ENCODE data around the gene DPP9. TPM values are rescaled to one million over a fixed set of nuclear protein-coding genes. Genes with fewer than 3 reads are reported as not detected.

DPP9 gene
- total and polyA plus RNA-seq, 2 of the 8 experiments (the other 6 are each of a cell fraction or from before 2014, with no cell fraction given), result 11.6 to 40.7 TPM

DNA sequence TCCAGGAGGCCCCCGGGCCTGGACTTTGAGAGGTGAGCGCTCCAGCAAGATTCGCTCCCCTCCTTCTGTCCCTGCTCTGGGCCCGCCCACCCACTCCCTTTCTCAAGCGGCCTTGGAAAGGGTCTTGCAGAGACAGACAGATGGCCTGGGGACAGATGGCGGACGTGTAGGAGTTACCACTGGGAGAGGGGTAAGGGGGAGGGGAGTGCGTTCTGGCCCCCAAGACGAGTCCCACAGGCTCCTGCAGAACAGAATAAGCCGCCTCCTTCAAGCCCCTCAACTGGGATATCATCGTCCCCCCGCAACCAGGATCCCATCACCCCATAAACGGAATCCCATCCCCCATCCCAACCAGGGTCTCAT is 87.9 kb downstream of the DPP9 start:
- POLR2A ChIA-PET (ENCODE audit: partially characterized antibody), result interaction anchor here (1.1 to 2.6 kb wide), 6 partner anchors 18 to 101 kb away, joined by 3 to 8 read pairs (median 4); partner anchors contain the start of gene PLIN5
- TF ChIP-seq, protein P1, sequence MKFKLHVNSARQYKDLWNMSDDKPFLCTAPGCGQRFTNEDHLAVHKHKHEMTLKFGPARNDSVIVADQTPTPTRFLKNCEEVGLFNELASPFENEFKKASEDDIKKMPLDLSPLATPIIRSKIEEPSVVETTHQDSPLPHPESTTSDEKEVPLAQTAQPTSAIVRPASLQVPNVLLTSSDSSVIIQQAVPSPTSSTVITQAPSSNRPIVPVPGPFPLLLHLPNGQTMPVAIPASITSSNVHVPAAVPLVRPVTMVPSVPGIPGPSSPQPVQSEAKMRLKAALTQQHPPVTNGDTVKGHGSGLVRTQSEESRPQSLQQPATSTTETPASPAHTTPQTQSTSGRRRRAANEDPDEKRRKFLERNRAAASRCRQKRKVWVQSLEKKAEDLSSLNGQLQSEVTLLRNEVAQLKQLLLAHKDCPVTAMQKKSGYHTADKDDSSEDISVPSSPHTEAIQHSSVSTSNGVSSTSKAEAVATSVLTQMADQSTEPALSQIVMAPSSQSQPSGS (IDR thresholded peaks at IDR 0.05; ENCODE audit: low read length), result no peak
- TF ChIP-seq HDAC6 (IDR thresholded peaks at IDR 0.05; ENCODE audit: low read depth, low read length), result no peak
- no peak for TF ChIP-seq CEBPB (IDR thresholded peaks at IDR 0.05; ENCODE audit: low read depth, low read length)
- TF ChIP-seq CBX8 (IDR thresholded peaks at IDR 0.05; ENCODE audit: borderline replicate concordance, low read depth, low read length), result no peak
- no peak for TF ChIP-seq EZH2 (IDR thresholded peaks at IDR 0.05; ENCODE audit: low read depth, low read length, severe bottlenecking)
- TF ChIP-seq CTBP2 (IDR thresholded peaks at IDR 0.05; ENCODE audit: borderline replicate concordance, insufficient read depth, insufficient read length, low read length), result no peak
- no peak for TF ChIP-seq TAF7 (optimal IDR thresholded peaks at IDR 0.05; ENCODE audit: borderline replicate concordance, low read depth, low read length)
- no peak for TF ChIP-seq SIRT6 (IDR thresholded peaks at IDR 0.05; ENCODE audit: low read length)
- TF ChIP-seq SP1 (IDR thresholded peaks at IDR 0.05; ENCODE audit: low read depth, low read length), result no peak
- TF ChIP-seq NANOG (IDR thresholded peaks at IDR 0.05; ENCODE audit: insufficient read depth, low read depth, low read length, poor library complexity, severe bottlenecking), result no peak
- no peak for TF ChIP-seq TAF1 (IDR thresholded peaks at IDR 0.05; ENCODE audit: low read depth, low read length)

More for the DNA sequence above, 87.9 kb downstream of the DPP9 start:
- no peak overlapping the region for H2AK5ac ChIP-seq (ENCODE audit: low read depth, low read length)
- H4K8ac ChIP-seq (ENCODE audit: extremely low read depth, insufficient read depth, low read length), result no peak overlapping the region; the same call in 1 of the 2 replicates
- no peak overlapping the region for H3K14ac ChIP-seq (ENCODE audit: insufficient read length)
- H2BK120ac ChIP-seq (replicated peaks; ENCODE audit: low read depth, low read length), result peak overlapping the region; percentile 61
- H3K4me3 ChIP-seq (ENCODE audit: extremely low read depth in 1 of 4, insufficient read depth in 2 of 4, low read depth in 3 of 4, low read length in 4 of 4), result peak overlapping the region; percentile 39 to 79 (median 70)
- peaks cover 0 to 10% (median 6%) of the 10 kb centered on the region in 4 experiments; a peak in 3 of 7 replicates for H3K4me1 ChIP-seq (replicated peaks in 1 of 4; ENCODE audit: control insufficient read depth in 3 of 4, insufficient read depth in 4 of 4, low read length in 3 of 4)
- H3K4me2 ChIP-seq (ENCODE audit: insufficient read depth in 1 of 2, low read depth in 2 of 2, low read length in 2 of 2), result peak overlapping the region; percentile 30 to 87
- H3K27me3 ChIP-seq (replicated peaks in 1 of 4; ENCODE audit: control insufficient read depth in 3 of 4, extremely low read depth in 1 of 4, insufficient read depth in 3 of 4, low read length in 3 of 4), result peaks cover 0 to 13% (median 11%) of the 10 kb centered on the region in 4 experiments; a peak in 5 of 7 replicates
- H3K18ac ChIP-seq (ENCODE audit: extremely low read depth, low read length), result peak overlapping the region; percentile 90; the same call in 1 of the 2 replicates
- CTCF ChIA-PET (ENCODE audit: partially characterized antibody), result interaction anchor here (0.6 to 3.4 kb wide), 39 partner anchors 9 to 284 kb away, joined by 3 to 92 read pairs (median 7); partner anchors contain the start of genes LRG1, PLIN4 and PLIN5
- FAIRE-seq, result no peak
- no peak for DNase-seq (ENCODE audit: low read depth in 1 of 2, low spot score in 2 of 2)
- H3K36me3 ChIP-seq (ENCODE audit: control insufficient read depth in 2 of 4, insufficient read depth in 4 of 4, low read length in 3 of 4), result no peaks in the 10 kb centered on the region
- peak overlapping the region; percentile 54 for H3K4ac ChIP-seq (replicated peaks; ENCODE audit: insufficient read length, low read depth, low read length)
- H2AFZ ChIP-seq (ENCODE audit: low read length), result peak overlapping the region; percentile 26; the same call in 1 of the 2 replicates
- no peaks in the 10 kb centered on the region for H3K79me2 ChIP-seq (ENCODE audit: control insufficient read depth in 1 of 2, insufficient read depth in 2 of 2, low read length in 2 of 2)
- H4K91ac ChIP-seq (replicated peaks; ENCODE audit: insufficient read length, low read length), result no peak overlapping the region
- peak overlapping the region; percentile 50; the same call in 1 of the 2 replicates for H2BK12ac ChIP-seq (ENCODE audit: low read depth, low read length)
- no peak overlapping the region for H2BK5ac ChIP-seq (ENCODE audit: low read depth, low read length)
- H4K5ac ChIP-seq (ENCODE audit: insufficient read length, low read depth, low read length), result no peak overlapping the region
- peaks cover 6% of the 10 kb centered on the region; the same call in 1 of the 2 replicates for H3K79me1 ChIP-seq (ENCODE audit: low read depth, low read length)
- H2BK15ac ChIP-seq (ENCODE audit: low read length), result no peak overlapping the region; the same call in 1 of the 2 replicates
- H3K9ac ChIP-seq (replicated peaks in 1 of 4; ENCODE audit: extremely low read depth in 1 of 4, low read depth in 3 of 4, low read length in 3 of 4), result no peak overlapping the region; a peak in 1 of 7 replicates
- no peaks in the 10 kb centered on the region for H3K9me3 ChIP-seq (ENCODE audit: insufficient read depth in 2 of 2, low read depth in 1 of 2, low read length in 1 of 2)
- H3K56ac ChIP-seq (replicated peaks; ENCODE audit: insufficient read length, low read depth, low read length), result peak overlapping the region; percentile 10
- 22% methylated on average over 7 of the region's 13 CpGs; no CpG with 5 or more reads in 1 of the 2 experiments for WGBS, 2 experiments (ENCODE audit: extremely low coverage in 1 of 2, insufficient coverage in 1 of 2, insufficient read length in 1 of 2, insufficient replicate concordance in 2 of 2, low coverage in 1 of 2, low lambda C conversion rate in 2 of 2, missing lambda C conversion rate in 1 of 2)
- peaks cover 11% of the 10 kb centered on the region; the same call in 1 of the 2 replicates for H3K23me2 ChIP-seq (ENCODE audit: low read depth, low read length)
- no peaks in the 10 kb centered on the region for H4K20me1 ChIP-seq (replicated peaks in 1 of 2; ENCODE audit: control insufficient read depth in 1 of 2, insufficient read depth in 2 of 2, low read length in 2 of 2)
- H3K23ac ChIP-seq (ENCODE audit: insufficient read length), result no peak overlapping the region
- H2BK20ac ChIP-seq (ENCODE audit: low read length), result no peak overlapping the region
- no peak overlapping the region for H3K27ac ChIP-seq (ENCODE audit: low read depth, low read length)
